ENCODE results near the gene GJC2. TPM values are rescaled to one million over a fixed set of nuclear protein-coding genes. Genes with fewer than 3 reads are reported as not detected.
A peak's percentile ranks its signal among the peaks of the same experiment; 100 is the strongest.

GJC2 gene
- polyA plus RNA-seq, 1 donor from 2014 or later: 2.3 TPM

DNA sequence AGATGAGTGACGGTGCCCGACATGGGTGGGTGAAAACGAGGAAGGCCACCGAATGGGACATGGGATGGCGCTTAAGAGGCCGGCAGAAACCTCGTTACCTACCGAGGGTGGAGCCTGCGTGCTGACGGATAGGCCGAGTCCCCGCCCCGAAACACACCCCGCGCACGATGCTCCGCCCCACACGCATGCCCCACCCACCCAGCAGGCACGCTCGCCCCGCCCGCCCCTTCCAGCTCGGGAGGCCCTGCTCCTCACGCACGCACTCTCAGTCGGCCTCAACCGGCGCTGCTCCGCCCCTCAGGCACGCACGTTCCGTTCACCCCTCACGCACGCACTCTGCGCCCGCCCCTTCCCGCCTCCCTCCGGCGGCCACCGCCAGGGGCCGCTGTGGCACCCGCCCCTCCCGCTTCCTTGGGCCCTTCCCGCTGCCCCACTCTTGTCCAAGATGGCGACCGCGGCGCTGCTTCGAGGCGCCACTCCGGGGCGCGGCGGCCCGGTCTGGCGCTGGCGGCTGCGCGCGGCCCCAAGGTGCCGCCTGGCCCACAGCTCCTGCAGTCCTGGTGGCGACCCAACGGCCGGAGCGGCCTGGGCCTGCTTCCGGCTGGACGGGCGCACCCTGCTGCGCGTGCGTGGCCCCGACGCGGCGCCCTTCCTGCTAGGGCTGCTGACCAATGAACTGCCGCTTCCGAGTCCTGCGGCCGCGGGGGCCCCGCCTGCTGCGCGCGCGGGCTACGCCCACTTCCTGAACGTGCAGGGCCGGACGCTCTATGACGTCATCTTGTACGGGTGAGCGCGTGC is 15.8 kb downstream of the GJC2 start, which contains the start of gene IBA57:
Gene IBA57 (plus strand): TSS at position 433 of the 798 bp plus-strand sequence. CDS start 13 bp downstream, at position 446.
- H3K4me3 ChIP-seq (ENCODE audit: low read length): peak within 1 kb of the TSS; percentile 83
- peaks cover 11% of the 10 kb centered on the region for H3K79me2 ChIP-seq (replicated peaks; ENCODE audit: insufficient read depth, low read length)
- peak within 1 kb of the TSS; percentile 90 for H3K27ac ChIP-seq (ENCODE audit: low read length)
- H3K4me2 ChIP-seq (ENCODE audit: low read length): peak within 1 kb of the TSS; percentile 90
- no peaks in the 10 kb centered on the region for H3F3A ChIP-seq (ENCODE audit: insufficient read depth, low read length, poor library complexity, severe bottlenecking)
- H3K9me2 ChIP-seq (ENCODE audit: insufficient read depth, low read length): no peaks in the 10 kb centered on the region
- H2AFZ ChIP-seq (ENCODE audit: low read depth, low read length): peak within 1 kb of the TSS; percentile 98
- peak within 1 kb of the TSS; percentile 86 for H3K9ac ChIP-seq (ENCODE audit: low read length)
- TF ChIP-seq RAD21 (conservative IDR thresholded peaks at IDR 0.05): peak; percentile 61
- TF ChIP-seq EZH2 (IDR thresholded peaks at IDR 0.05; ENCODE audit: borderline replicate concordance, insufficient read depth, low read length, poor library complexity, severe bottlenecking): no peak
- TF ChIP-seq POLR2AphosphoS5 (IDR thresholded peaks at IDR 0.05): peak; percentile 80
- TF ChIP-seq TAF1 (IDR thresholded peaks at IDR 0.05; ENCODE audit: low read depth): peak; percentile 92
- TF ChIP-seq SMC3 (conservative IDR thresholded peaks at IDR 0.05; ENCODE audit: poor library complexity): peak; percentile 68
- TF ChIP-seq, protein P1, sequence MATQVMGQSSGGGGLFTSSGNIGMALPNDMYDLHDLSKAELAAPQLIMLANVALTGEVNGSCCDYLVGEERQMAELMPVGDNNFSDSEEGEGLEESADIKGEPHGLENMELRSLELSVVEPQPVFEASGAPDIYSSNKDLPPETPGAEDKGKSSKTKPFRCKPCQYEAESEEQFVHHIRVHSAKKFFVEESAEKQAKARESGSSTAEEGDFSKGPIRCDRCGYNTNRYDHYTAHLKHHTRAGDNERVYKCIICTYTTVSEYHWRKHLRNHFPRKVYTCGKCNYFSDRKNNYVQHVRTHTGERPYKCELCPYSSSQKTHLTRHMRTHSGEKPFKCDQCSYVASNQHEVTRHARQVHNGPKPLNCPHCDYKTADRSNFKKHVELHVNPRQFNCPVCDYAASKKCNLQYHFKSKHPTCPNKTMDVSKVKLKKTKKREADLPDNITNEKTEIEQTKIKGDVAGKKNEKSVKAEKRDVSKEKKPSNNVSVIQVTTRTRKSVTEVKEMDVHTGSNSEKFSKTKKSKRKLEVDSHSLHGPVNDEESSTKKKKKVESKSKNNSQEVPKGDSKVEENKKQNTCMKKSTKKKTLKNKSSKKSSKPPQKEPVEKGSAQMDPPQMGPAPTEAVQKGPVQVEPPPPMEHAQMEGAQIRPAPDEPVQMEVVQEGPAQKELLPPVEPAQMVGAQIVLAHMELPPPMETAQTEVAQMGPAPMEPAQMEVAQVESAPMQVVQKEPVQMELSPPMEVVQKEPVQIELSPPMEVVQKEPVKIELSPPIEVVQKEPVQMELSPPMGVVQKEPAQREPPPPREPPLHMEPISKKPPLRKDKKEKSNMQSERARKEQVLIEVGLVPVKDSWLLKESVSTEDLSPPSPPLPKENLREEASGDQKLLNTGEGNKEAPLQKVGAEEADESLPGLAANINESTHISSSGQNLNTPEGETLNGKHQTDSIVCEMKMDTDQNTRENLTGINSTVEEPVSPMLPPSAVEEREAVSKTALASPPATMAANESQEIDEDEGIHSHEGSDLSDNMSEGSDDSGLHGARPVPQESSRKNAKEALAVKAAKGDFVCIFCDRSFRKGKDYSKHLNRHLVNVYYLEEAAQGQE (IDR thresholded peaks at IDR 0.05; ENCODE audit: borderline replicate concordance): peak; percentile 74
- TF ChIP-seq MXI1 (conservative IDR thresholded peaks at IDR 0.05; ENCODE audit: poor library complexity, severe bottlenecking): peak; percentile 86
- TF ChIP-seq EP300 (conservative IDR thresholded peaks at IDR 0.05; ENCODE audit: poor library complexity, severe bottlenecking): peak; percentile 90
- TF ChIP-seq CTCF (IDR thresholded peaks at IDR 0.05; ENCODE audit: poor library complexity, severe bottlenecking): peak; percentile 99
- no peaks in the 10 kb centered on the region for H3K9me3 ChIP-seq (ENCODE audit: low read length)
- H3K36me3 ChIP-seq (ENCODE audit: insufficient read depth, low read length): no peaks in the 10 kb centered on the region
- H4K20me1 ChIP-seq (ENCODE audit: insufficient read depth): no peaks in the 10 kb centered on the region
- H3K27me3 ChIP-seq (ENCODE audit: insufficient read depth, low read depth, low read length): no peaks in the 10 kb centered on the region

DNA sequence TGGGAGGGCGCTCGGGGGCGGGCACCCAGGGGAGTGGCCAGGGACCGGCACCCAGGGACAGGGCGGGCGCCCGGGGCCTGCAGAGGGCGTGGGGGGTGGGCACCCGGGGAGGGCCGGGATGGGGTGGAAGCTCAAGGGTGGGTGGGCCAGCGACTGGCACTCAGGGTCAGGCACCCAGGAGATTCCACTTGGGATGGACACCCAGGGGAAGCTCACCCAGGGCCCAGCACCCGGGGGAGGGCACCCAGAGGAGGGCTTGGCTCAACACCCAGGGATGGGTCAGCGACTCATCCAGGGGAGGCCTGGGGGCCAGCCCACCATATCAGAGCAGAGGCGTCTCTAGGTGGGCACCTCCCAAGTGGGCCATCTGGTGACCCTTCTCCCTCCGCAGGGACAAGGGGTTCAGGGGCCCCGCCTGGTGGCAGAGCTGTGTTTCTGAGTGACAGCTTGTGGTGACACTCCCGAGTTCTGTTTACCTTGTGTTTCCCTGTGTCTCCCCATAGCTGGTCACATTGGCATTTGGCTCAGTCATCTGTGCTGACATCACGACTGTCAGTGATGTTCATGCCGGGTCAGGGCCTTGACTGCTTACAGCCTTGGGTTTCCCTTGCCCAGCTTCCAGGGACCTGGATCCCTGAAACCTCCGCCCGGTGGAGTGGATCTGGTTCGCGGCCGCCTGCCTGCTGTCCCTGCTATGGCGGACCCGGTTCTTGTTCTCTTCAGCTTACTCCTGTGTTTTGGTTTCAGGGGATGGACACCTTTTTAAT is 16.6 kb downstream of the GJC2 start:
- Histone ChIP-seq H3K9me2 (ENCODE audit: insufficient read depth, low read length) (no peaks in the 10 kb centered on the region), H3K79me2 (replicated peaks; ENCODE audit: insufficient read depth, low read length) (peaks cover 11% of the 10 kb centered on the region), H2AFZ (ENCODE audit: low read depth, low read length) (peak overlapping the region; percentile 29), H3K27ac (ENCODE audit: low read length) (peak overlapping the region; percentile 82), H3K36me3 (ENCODE audit: insufficient read depth, low read length) (no peaks in the 10 kb centered on the region), H3K27me3 (ENCODE audit: insufficient read depth, low read depth, low read length) (no peaks in the 10 kb centered on the region), H3K9ac (ENCODE audit: low read length) (peak overlapping the region; percentile 86), H3F3A (ENCODE audit: insufficient read depth, low read length, poor library complexity, severe bottlenecking) (no peaks in the 10 kb centered on the region), H4K20me1 (ENCODE audit: insufficient read depth) (no peaks in the 10 kb centered on the region), H3K4me2 (ENCODE audit: low read length) (peak overlapping the region; percentile 90), H3K4me3 (ENCODE audit: low read length) (peak overlapping the region; percentile 83), H3K9me3 (ENCODE audit: low read length) (no peaks in the 10 kb centered on the region)
- TF ChIP-seq TAF1 (IDR thresholded peaks at IDR 0.05; ENCODE audit: low read depth) (no peak), POLR2AphosphoS5 (IDR thresholded peaks at IDR 0.05) (peak; percentile 42)

All from neural cell (in vitro differentiated cells).